Heart right ventricle (tissue), 16 donors: ENCODE results near the gene MGAT5. TPM values are rescaled to one million over a fixed set of nuclear protein-coding genes. Genes with fewer than 3 reads are reported as not detected.
A peak's percentile ranks its signal among the peaks of the same experiment; 100 is the strongest.

Experiments
- ATAC-seq, 8 donors: fragments of 200-7000 bp; cut with Tn5 transposase; one replicate each; pipeline ENCODE4 v1.9.1; 2020; ENCODE audit warnings: mild to moderate bottlenecking in 8 of 8, moderate library complexity in 8 of 8, moderate number of reproducible peaks in 1 of 8
- DNase-seq, 2 donors: peaks; one replicate each; pipeline ENCODE4 v3.0.0-alpha.2; 2020
- H3K27ac ChIP-seq, 10 donors: fragments of 200-600 bp; sonication (generic) in 2 of 10; one replicate each; pipeline versions ENCODE4 v1.5.0 to v1.8.0; 2020 to 2022; ENCODE audit warnings: mild to moderate bottlenecking in 3 of 10
- H3K27me3 ChIP-seq, 7 donors: fragments of 200-600 bp; one replicate each; pipeline ENCODE4 v1.8.0; 2021 to 2022; ENCODE audit warnings: mild to moderate bottlenecking in 2 of 7
- H3K36me3 ChIP-seq, 9 donors: fragments of 200-600 bp; sonication (generic) in 1 of 9; one replicate each; pipeline versions ENCODE4 v1.5.0 to v1.8.0; 2020 to 2022; ENCODE audit warnings: mild to moderate bottlenecking in 2 of 9
- H3K4me1 ChIP-seq, 9 donors: fragments of 200-600 bp; sonication (generic) in 1 of 9; one replicate each; pipeline versions ENCODE4 v1.5.0 to v1.8.0; 2020 to 2022; ENCODE audit warnings: mild to moderate bottlenecking in 4 of 9
- H3K4me3 ChIP-seq, 10 donors: fragments of 200-600 bp; sonication (generic) in 2 of 10; one replicate each; pipeline versions ENCODE4 v1.5.0 to v1.8.0; 2020 to 2022; ENCODE audit warnings: mild to moderate bottlenecking in 7 of 10, moderate library complexity in 2 of 10
- H3K9me3 ChIP-seq, 11 donors: fragments of 200-600 bp in 10 of 11; sonication (generic) in 2 of 11; one replicate each; pipeline versions ENCODE4 v1.5.0 to v1.8.0; 2013 to 2022; ENCODE audit warnings: mild to moderate bottlenecking in 2 of 11, control low read depth in 1 of 11, moderate library complexity in 1 of 11
- CTCF ChIP-seq, 9 donors: fragments of 200-600 bp; sonication (generic) in 2 of 9; IDR thresholded peaks; one replicate each; pipeline versions ENCODE4 v1.5.0 to v1.8.0; 2021 to 2022; ENCODE audit warnings: antibody characterized with exemption in 9 of 9, mild to moderate bottlenecking in 5 of 9, moderate library complexity in 1 of 9
- WGBS, 2 donors: extraction: QIAGEN DNeasy Blood & Tissue Kit; methylation state at CpG; one replicate each; pipeline ENCODE4 v1.1.7; 2013; ENCODE audit warnings: inconsistent platforms in 1 of 2; 5-methylcytosine and 5-hydroxymethylcytosine counted together
- intact Hi-C, 10 donors: fragments of 100-400 bp; cut with DNase I; formaldehyde crosslinking; loops; one replicate each; pipeline versions ENCODE4 v1.11.1 to v1.14.2; 2022
- polyA plus RNA-seq, 2 donors: library from polyadenylated mRNA; stranded (reverse); fragments of 200-250 nt; gene quantifications; one replicate each; pipeline ENCODE4 v1.2.3, GENCODE V29; 2013
- total RNA-seq, 10 donors: library from RNA; stranded (reverse); fragmentation: NEBNext Ultra II Directional in 3 of 10; extraction: Animal tissue kit (Norgen Biotek cat#: 25700) in 3 of 10; gene quantifications; one replicate each; pipeline versions ENCODE4 v1.2.1 to v1.2.4, GENCODE V29; 2021 to 2023
- donor health status: Arrhythmogenic right ventricular cardiomyopathy.
- donor health status: ischemic (EF 13 %, LVEDD 7.1; RV severe dilation, severe dysfunction).
- donor health status: healthy with polysubstance abuse.
- donor health status: DM: no; HTN: yes; CAD: no.
- donor health status: DM: no; HTN: no; CAD: no.
- donor health status: ischemic (EF 25% LVEDD 6.9; RV normal size, moderate dysfunction).
- donor health status: ischemic (EF 25% LVEDD 5.7; RV mildly dilated, moderate dysfunction).
- donor health status: healthy.
- donor health status: DM: yes; HTN: yes; CAD: no.
- donor health status: Ischemic cardiomyopathy.
- donor health status: ischemic (EF 35%, LVEDD 5.7; RV mildly dilated, moderate dysfunction).
- donor health status: nonischemic (EF 11% LVEDD 7.7; RV severe dilation, severe dysfunction).
- donor health status: DM: yes; HTN: yes; CAD: no.
- donor health status: PGD.
- donor health status: ischemic (EF 29% LVEDD 5.4; RV normal size, mild dysfunction).
- donor health status: nonischemic (EF 23%, LVEDD 6.1; RV moderate dilation, normal function).

MGAT5 gene
- total and polyA plus RNA-seq, 12 donors, result 6.4 to 111 (median 92.2) TPM

GRCh38 chr2:134454426-134454825 lies 200.6 kb downstream of the MGAT5 start:
- H3K27me3 ChIP-seq, result no peaks in the 10 kb centered on the region
- peaks cover 0 to 34% (median 0%) of the 10 kb centered on the region in 9 donors for H3K36me3 ChIP-seq
- ATAC-seq, result no peak
- TF ChIP-seq CTCF (IDR thresholded peaks at IDR 0.05), result no peak
- 70 to 76% methylated on average over 8 of the region's 8 CpGs for WGBS, 2 donors
- intact Hi-C loops, result loop anchor here in 4 of 10 donors (5.0 to 10.0 kb wide), 4 partner anchors 337 to 570 kb away; no protein-coding TSS in a partner anchor
- DNase-seq, result no peak
- H3K27ac ChIP-seq, result no peak overlapping the region
- H3K9me3 ChIP-seq, result no peaks in the 10 kb centered on the region
- H3K4me3 ChIP-seq, result no peak overlapping the region
- H3K4me1 ChIP-seq, result peaks cover 0 to 16% (median 0%) of the 10 kb centered on the region in 9 donors

DNA sequence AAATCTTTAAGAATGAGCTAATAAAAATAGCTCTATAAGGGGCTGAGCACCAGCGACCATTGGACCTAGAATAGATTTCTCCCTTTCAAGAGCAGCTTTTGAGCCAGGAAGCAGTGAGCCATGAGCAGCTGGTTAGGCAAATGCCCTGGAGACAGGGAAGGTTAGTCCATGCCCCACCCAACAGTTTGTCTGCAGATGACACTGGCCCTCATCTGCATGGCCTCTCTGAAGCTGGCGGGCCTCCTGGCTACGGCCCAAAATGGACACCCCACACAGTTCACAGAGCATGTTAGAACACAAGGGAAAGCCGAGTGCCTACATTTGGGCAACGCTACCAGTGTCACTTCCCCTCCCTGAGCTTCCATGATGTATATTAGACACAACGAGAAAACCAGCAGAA lies 201.1 kb downstream of the MGAT5 start:
- DNase-seq, result no peak
- no peak for TF ChIP-seq CTCF (IDR thresholded peaks at IDR 0.05)
- Histone ChIP-seq H3K4me1 (peaks cover 0 to 16% (median 0%) of the 10 kb centered on the region in 9 donors), H3K9me3 (no peaks in the 10 kb centered on the region), H3K4me3 (no peak overlapping the region), H3K27me3 (no peaks in the 10 kb centered on the region), H3K36me3 (peaks cover 0 to 29% (median 0%) of the 10 kb centered on the region in 9 donors), H3K27ac (no peak overlapping the region)
- 66 to 71% methylated on average over 6 of the region's 6 CpGs for WGBS, 2 donors
- ATAC-seq, result peak in 1 of 8 donors; percentile 15
- intact Hi-C loops, result loop anchor here in 4 of 10 donors (5.0 to 10.0 kb wide), 4 partner anchors 338 to 570 kb away; no protein-coding TSS in a partner anchor

- 96% methylated on average over 10 of the region's 10 CpGs for WGBS, 2 donors
- no peak for TF ChIP-seq CTCF (IDR thresholded peaks at IDR 0.05)
- no peak for ATAC-seq
- no peak for DNase-seq
- intact Hi-C loops, result loop anchor here in 3 of 10 donors (10.0 kb wide), 1 partner anchor 571 kb away; no protein-coding TSS in a partner anchor
- peaks cover 0 to 24% (median 0%) of the 10 kb centered on the region in 9 donors for H3K36me3 ChIP-seq
- H3K4me3 ChIP-seq, result no peak overlapping the region
- no peaks in the 10 kb centered on the region for H3K27me3 ChIP-seq
- no peaks in the 10 kb centered on the region for H3K9me3 ChIP-seq
- H3K27ac ChIP-seq, result no peak overlapping the region
- H3K4me1 ChIP-seq, result peaks cover 0 to 16% (median 0%) of the 10 kb centered on the region in 9 donors
Observed at GRCh38 chr2:134455426-134455825, 201.6 kb downstream of the MGAT5 start.

- DNase-seq (no peak), ATAC-seq (no peak)
- H3K4me3 ChIP-seq, result no peak overlapping the region
- H3K27ac ChIP-seq, result no peak overlapping the region
- H3K36me3 ChIP-seq, result peaks cover 0 to 18% (median 0%) of the 10 kb centered on the region in 9 donors
- peaks cover 0 to 9% (median 3%) of the 10 kb centered on the region in 9 donors for H3K4me1 ChIP-seq
- no peaks in the 10 kb centered on the region for H3K9me3 ChIP-seq
- no peaks in the 10 kb centered on the region for H3K27me3 ChIP-seq
- intact Hi-C loops, result loop anchor here in 3 of 10 donors (10.0 kb wide), 1 partner anchor 573 kb away; no protein-coding TSS in a partner anchor
- 93 to 95% methylated on average over 7 of the region's 7 CpGs for WGBS, 2 donors
- no peak for TF ChIP-seq CTCF (IDR thresholded peaks at IDR 0.05)
Observed at GRCh38 chr2:134457353-134457752, 203.5 kb downstream of the MGAT5 start.
